GM23338 (cell line): Measurements from ENCODE around the gene AIMP1. TPM values are rescaled to one million over a fixed set of nuclear protein-coding genes. Genes with fewer than 3 reads are reported as not detected.

Experiments
- ATAC-seq: fragments of 200-7000 bp; cut with Tn5 transposase; 3 replicates; pipeline ENCODE4 v1.9.1; 2020
- DNase-seq: peaks from one replicate; pipeline ENCODE4 v3.0.0-alpha.2; 2015; ENCODE audit warnings: low spot score
- H2AFZ ChIP-seq: fragments of 200-600 bp; sonication (generic); 2 replicates; pipeline ENCODE4 v1.8.0; 2016; ENCODE audit warnings: antibody characterized with exemption, mild to moderate bottlenecking, moderate library complexity
- H3F3A ChIP-seq: fragments of 200-600 bp; sonication (generic); replicated peaks from 2 replicates; pipeline ENCODE4 v1.8.0; 2017; ENCODE audit warnings: antibody characterized with exemption, mixed run types, low read depth
- H3K27ac ChIP-seq: fragments of 200-600 bp; sonication (generic); 2 replicates; pipeline ENCODE4 v1.6.1; 2016; ENCODE audit warnings: low read depth
- H3K27me3 ChIP-seq: fragments of 200-600 bp; sonication (generic); 2 replicates; pipeline ENCODE4 v1.8.0; 2016; ENCODE audit warnings: mild to moderate bottlenecking, mixed run types, moderate library complexity; ENCODE audit not compliant: insufficient read depth
- H3K36me3 ChIP-seq: fragments of 200-600 bp; sonication (generic); 2 replicates; pipeline ENCODE4 v1.8.0; 2016; ENCODE audit warnings: mild to moderate bottlenecking; ENCODE audit not compliant: insufficient read depth
- H3K4me1 ChIP-seq: fragments of 200-600 bp; sonication (generic); 2 replicates; pipeline ENCODE4 v1.8.0; 2016; ENCODE audit warnings: mild to moderate bottlenecking, moderate library complexity; ENCODE audit not compliant: insufficient read depth
- H3K4me2 ChIP-seq: fragments of 200-600 bp; sonication (generic); 2 replicates; pipeline ENCODE4 v1.7.1; 2017; ENCODE audit warnings: mixed run types
- H3K4me3 ChIP-seq: fragments of 200-600 bp; sonication (generic); 2 replicates; pipeline ENCODE4 v1.6.1; 2016; ENCODE audit warnings: mixed run types
- H3K79me2 ChIP-seq: fragments of 200-600 bp; sonication (generic); replicated peaks from 2 replicates; pipeline ENCODE4 v1.8.0; 2017; ENCODE audit warnings: mild to moderate bottlenecking; ENCODE audit not compliant: insufficient read depth
- H3K9me2 ChIP-seq: fragments of 200-600 bp; sonication (generic); 2 replicates; pipeline ENCODE4 v1.8.0; 2017; ENCODE audit not compliant: insufficient read depth
- H4K20me1 ChIP-seq: fragments of 200-600 bp; sonication (generic); replicated peaks from 2 replicates; pipeline ENCODE4 v1.8.0; 2017; ENCODE audit warnings: mild to moderate bottlenecking; ENCODE audit not compliant: insufficient read depth
- H3K27ac Mint-ChIP-seq: 2 replicates; pipeline ENCODE4 v1.8.0; 2020; ENCODE audit warnings: inconsistent platforms, mild to moderate bottlenecking, moderate library complexity, mixed read lengths
- H3K27me3 Mint-ChIP-seq: 3 replicates; pipeline ENCODE4 v1.8.0; 2022; ENCODE audit warnings: low read depth, mild to moderate bottlenecking, moderate library complexity, mixed read lengths, inconsistent platforms; ENCODE audit not compliant: insufficient read depth, poor library complexity
- H3K36me3 Mint-ChIP-seq: 3 replicates; pipeline ENCODE4 v1.8.0; 2021; ENCODE audit warnings: low read depth, mild to moderate bottlenecking, inconsistent platforms, moderate library complexity, mixed read lengths
- H3K4me1 Mint-ChIP-seq: 3 replicates; pipeline ENCODE4 v1.8.0; 2020; ENCODE audit warnings: mild to moderate bottlenecking, inconsistent platforms, mixed read lengths
- H3K4me3 Mint-ChIP-seq: 3 replicates; pipeline ENCODE4 v1.8.0; 2021; ENCODE audit warnings: moderate library complexity, mild to moderate bottlenecking, inconsistent platforms, mixed read lengths
- H3K9me3 Mint-ChIP-seq: 3 replicates; pipeline ENCODE4 v1.8.0; 2020; ENCODE audit warnings: moderate library complexity, mild to moderate bottlenecking, inconsistent platforms, mixed read lengths
- CREB1 ChIP-seq: fragments of 250-450 bp; sonication (Bioruptor Pico); IDR thresholded peaks from 2 replicates; pipeline ENCODE4 v1.5.0; 2020; ENCODE audit warnings: low read depth, mild to moderate bottlenecking, moderate library complexity
- JUNB ChIP-seq: IDR thresholded peaks from one replicate; pipeline ENCODE4 v1.6.1; 2016; ENCODE audit warnings: antibody characterized with exemption; ENCODE audit not compliant: unreplicated experiment
- NANOG ChIP-seq: IDR thresholded peaks from 2 replicates; pipeline ENCODE4 v1.6.1; 2016; ENCODE audit warnings: antibody characterized with exemption, borderline replicate concordance
- POLR2AphosphoS5 ChIP-seq: IDR thresholded peaks from 2 replicates; pipeline ENCODE4 v1.6.1; 2016; ENCODE audit warnings: antibody characterized with exemption, low read depth
- ZNF331 ChIP-seq: fragments of 250-450 bp; sonication (Bioruptor Pico); IDR thresholded peaks from 2 replicates; pipeline ENCODE4 v1.5.0; 2020; ENCODE audit warnings: low read depth, mild to moderate bottlenecking, moderate library complexity
- polyA plus RNA-seq: library from polyadenylated mRNA; unstranded; fragments of >200 nt; fragmentation: Nextera tagmentation; extraction: Ambion mirVana; gene quantifications from 2 replicates; pipeline ENCODE4 v1.2.1, GENCODE V29; 2016
- total RNA-seq: library from RNA; depleted of rRNA; stranded (reverse); fragments of >200 nt; shearing (Covaris generic); gene quantifications from 2 replicates; pipeline ENCODE4 v1.2.3, GENCODE V29; 2014
- TF ChIP-seq, protein P1 (sequence below): IDR thresholded peaks from 2 replicates; pipeline ENCODE4 v1.6.1; 2016; ENCODE audit warnings: antibody characterized with exemption
- TF ChIP-seq, protein P2 (sequence below): IDR thresholded peaks from one replicate; pipeline ENCODE4 v1.6.1; 2018; ENCODE audit warnings: antibody characterized with exemption; ENCODE audit not compliant: unreplicated experiment
- TF ChIP-seq, protein P3 (sequence below), 2 experiments: fragments of 200-600 bp in 1 of 2; sonication (generic) in 1 of 2; conservative IDR thresholded peaks; 2 replicates each; pipeline versions ENCODE4 v1.5.1 to v1.6.1; 2016 to 2017; ENCODE audit warnings: antibody characterized with exemption in 2 of 2, low read depth in 2 of 2, mild to moderate bottlenecking in 2 of 2, moderate library complexity in 1 of 2

The AIMP1 gene
- total and polyA plus RNA-seq, 2 experiments from 2014 or later = 34.5 to 200 TPM

DNA sequence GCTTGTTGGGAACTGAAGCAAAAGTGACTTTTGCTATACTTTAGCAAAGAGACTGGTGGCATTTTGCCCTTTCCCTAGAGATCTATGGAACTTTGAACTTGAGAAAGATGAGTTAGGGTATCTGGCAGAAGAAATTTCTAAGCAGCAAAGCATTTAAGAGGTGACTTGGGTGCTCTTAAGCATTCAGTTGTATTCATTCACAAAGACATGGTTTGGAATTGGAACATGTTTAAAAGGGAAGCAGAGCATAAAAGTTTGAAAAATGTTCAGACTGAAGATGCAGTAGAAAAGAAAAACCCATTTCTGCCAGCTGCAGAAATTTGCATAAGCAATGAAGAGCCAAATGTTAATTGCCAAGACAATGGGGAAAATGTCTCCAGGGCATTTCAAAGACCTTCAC lies 21.6 kb downstream of the AIMP1 start (continued):
- TF ChIP-seq, protein P1, sequence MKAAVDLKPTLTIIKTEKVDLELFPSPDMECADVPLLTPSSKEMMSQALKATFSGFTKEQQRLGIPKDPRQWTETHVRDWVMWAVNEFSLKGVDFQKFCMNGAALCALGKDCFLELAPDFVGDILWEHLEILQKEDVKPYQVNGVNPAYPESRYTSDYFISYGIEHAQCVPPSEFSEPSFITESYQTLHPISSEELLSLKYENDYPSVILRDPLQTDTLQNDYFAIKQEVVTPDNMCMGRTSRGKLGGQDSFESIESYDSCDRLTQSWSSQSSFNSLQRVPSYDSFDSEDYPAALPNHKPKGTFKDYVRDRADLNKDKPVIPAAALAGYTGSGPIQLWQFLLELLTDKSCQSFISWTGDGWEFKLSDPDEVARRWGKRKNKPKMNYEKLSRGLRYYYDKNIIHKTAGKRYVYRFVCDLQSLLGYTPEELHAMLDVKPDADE = no peak
- TF ChIP-seq ZNF331 = no peak
- TF ChIP-seq CREB1 (CRISPR knock-in tag) = no peak
- TF ChIP-seq POLR2AphosphoS5 = no peak

DNA sequence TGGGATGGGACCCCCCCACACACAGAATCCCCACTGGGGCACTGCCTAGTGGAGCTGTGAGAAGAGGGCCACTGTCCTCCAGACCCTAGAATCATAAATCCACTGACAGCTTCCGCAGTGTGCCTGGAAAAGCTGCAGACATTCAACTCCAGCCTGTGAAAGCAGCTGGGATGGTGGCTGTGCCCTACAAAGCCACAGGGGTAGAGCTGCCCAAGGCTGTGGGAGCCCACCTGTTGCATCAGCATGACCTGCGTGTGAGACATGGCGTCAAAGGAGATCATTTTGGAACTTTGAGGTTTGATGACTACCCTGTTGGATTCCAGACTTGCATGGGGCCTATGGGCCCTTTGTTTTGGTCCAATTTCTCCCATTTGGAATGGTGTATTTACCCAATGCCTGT lies 22.3 kb downstream of the AIMP1 start:
- H4K20me1 ChIP-seq = no peaks in the 10 kb centered on the region
- ATAC-seq (no peak), DNase-seq (no peak)
- no peak overlapping the region for H3K27ac ChIP-seq
- H3K9me3 Mint-ChIP-seq = peaks cover 7% of the 10 kb centered on the region; the same call in 2 of the 3 replicates
- H3K4me3 Mint-ChIP-seq = no peak overlapping the region
- no peaks in the 10 kb centered on the region for H3K4me1 ChIP-seq
- no peaks in the 10 kb centered on the region for H3K27me3 ChIP-seq
- peaks cover 19% of the 10 kb centered on the region for H3K36me3 ChIP-seq
- no peaks in the 10 kb centered on the region for H3K27me3 Mint-ChIP-seq
- H2AFZ ChIP-seq = no peak overlapping the region
- H3K9me2 ChIP-seq = no peaks in the 10 kb centered on the region
- H3F3A ChIP-seq = no peaks in the 10 kb centered on the region
- no peak overlapping the region for H3K27ac Mint-ChIP-seq
- H3K36me3 Mint-ChIP-seq = peaks cover 47% of the 10 kb centered on the region
- H3K4me3 ChIP-seq = no peak overlapping the region
- no peaks in the 10 kb centered on the region for H3K4me1 Mint-ChIP-seq
- peaks cover 29% of the 10 kb centered on the region for H3K79me2 ChIP-seq
- no peak overlapping the region for H3K4me2 ChIP-seq
- no peak for TF ChIP-seq POLR2AphosphoS5
- TF ChIP-seq CREB1 (CRISPR knock-in tag) = no peak
- TF ChIP-seq, protein P2, sequence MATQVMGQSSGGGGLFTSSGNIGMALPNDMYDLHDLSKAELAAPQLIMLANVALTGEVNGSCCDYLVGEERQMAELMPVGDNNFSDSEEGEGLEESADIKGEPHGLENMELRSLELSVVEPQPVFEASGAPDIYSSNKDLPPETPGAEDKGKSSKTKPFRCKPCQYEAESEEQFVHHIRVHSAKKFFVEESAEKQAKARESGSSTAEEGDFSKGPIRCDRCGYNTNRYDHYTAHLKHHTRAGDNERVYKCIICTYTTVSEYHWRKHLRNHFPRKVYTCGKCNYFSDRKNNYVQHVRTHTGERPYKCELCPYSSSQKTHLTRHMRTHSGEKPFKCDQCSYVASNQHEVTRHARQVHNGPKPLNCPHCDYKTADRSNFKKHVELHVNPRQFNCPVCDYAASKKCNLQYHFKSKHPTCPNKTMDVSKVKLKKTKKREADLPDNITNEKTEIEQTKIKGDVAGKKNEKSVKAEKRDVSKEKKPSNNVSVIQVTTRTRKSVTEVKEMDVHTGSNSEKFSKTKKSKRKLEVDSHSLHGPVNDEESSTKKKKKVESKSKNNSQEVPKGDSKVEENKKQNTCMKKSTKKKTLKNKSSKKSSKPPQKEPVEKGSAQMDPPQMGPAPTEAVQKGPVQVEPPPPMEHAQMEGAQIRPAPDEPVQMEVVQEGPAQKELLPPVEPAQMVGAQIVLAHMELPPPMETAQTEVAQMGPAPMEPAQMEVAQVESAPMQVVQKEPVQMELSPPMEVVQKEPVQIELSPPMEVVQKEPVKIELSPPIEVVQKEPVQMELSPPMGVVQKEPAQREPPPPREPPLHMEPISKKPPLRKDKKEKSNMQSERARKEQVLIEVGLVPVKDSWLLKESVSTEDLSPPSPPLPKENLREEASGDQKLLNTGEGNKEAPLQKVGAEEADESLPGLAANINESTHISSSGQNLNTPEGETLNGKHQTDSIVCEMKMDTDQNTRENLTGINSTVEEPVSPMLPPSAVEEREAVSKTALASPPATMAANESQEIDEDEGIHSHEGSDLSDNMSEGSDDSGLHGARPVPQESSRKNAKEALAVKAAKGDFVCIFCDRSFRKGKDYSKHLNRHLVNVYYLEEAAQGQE = no peak
- no peak for TF ChIP-seq JUNB
- no peak for TF ChIP-seq ZNF331
- TF ChIP-seq NANOG = no peak
- TF ChIP-seq, protein P3, sequence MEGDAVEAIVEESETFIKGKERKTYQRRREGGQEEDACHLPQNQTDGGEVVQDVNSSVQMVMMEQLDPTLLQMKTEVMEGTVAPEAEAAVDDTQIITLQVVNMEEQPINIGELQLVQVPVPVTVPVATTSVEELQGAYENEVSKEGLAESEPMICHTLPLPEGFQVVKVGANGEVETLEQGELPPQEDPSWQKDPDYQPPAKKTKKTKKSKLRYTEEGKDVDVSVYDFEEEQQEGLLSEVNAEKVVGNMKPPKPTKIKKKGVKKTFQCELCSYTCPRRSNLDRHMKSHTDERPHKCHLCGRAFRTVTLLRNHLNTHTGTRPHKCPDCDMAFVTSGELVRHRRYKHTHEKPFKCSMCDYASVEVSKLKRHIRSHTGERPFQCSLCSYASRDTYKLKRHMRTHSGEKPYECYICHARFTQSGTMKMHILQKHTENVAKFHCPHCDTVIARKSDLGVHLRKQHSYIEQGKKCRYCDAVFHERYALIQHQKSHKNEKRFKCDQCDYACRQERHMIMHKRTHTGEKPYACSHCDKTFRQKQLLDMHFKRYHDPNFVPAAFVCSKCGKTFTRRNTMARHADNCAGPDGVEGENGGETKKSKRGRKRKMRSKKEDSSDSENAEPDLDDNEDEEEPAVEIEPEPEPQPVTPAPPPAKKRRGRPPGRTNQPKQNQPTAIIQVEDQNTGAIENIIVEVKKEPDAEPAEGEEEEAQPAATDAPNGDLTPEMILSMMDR (conservative IDR thresholded peaks at IDR 0.05; ENCODE audit: low read depth in 2 of 2) = no peak
